ENCODE measurements around the gene KCNMB3. TPM values are rescaled to one million over a fixed set of nuclear protein-coding genes. Genes with fewer than 3 reads are reported as not detected.

KCNMB3 gene
- total and polyA plus RNA-seq, 2 of the 13 experiments (the other 11 are each of a cell fraction or from before 2014, with no cell fraction given), result 4.3 to 7.1 TPM

DNA sequence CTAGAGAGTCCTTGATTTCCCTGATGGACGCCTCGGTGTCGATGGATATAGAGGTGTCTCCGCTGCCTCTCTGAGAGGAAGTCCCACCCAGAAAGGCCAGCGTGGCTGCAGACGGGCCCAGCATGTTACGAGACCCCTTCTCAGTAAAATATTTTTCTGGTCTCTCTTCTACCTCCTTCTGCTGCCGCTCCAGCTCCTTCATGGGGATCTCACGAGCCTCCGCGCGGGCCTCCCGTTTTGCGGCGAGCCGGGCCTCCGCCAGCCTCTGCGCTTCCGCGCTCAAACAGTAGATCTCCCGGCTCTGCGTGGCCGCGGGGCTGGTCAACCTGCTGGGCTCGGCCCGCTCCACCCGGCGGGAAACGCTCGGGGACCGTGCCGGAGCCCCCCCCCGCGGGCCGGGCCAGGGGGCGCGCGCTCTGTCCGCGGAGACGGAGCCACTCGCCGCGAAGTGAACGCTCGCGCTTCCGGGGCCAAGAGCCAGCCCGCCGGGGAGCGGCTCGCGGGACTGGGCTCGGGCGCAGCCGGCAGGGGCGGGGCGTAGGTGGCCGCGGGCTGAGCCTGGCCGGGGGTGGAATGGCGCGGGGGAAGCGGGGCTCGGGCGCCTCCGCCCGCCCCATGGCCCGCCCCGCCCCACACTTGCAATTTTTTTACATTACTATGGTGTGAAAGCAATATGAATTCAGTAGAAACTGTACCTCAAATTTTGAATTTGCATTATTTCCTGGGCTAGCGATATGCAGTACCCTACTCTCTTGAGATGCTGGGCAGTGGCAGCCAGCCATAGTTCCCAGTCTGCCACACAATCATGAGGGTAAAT lies 10.2 kb upstream of the KCNMB3 start (continued):
- TF ChIP-seq PHF21A (CRISPR knock-in tag; IDR thresholded peaks at IDR 0.05) (peak; percentile 60), RBM39 (IDR thresholded peaks at IDR 0.05; ENCODE audit: low read depth, low read length, poor library complexity, severe bottlenecking) (peak; percentile 88), ZKSCAN1 (IDR thresholded peaks at IDR 0.05; ENCODE audit: low read length) (no peak), ZNF761 (CRISPR knock-in tag; conservative IDR thresholded peaks at IDR 0.05) (0 out of 2 replicates have a peak, but pooled peaks have one; percentile 44), ZNF772 (CRISPR knock-in tag; IDR thresholded peaks at IDR 0.05) (peak; percentile 70; the same call in 1 of the 2 replicates), ZNF703 (CRISPR knock-in tag; IDR thresholded peaks at IDR 0.05; ENCODE audit: borderline replicate concordance) (0 out of 2 replicates have a peak, but pooled peaks have one; percentile 43), IRF2 (CRISPR knock-in tag; IDR thresholded peaks at IDR 0.05) (no peak), NR2F1 (CRISPR knock-in tag; IDR thresholded peaks at IDR 0.05) (no peak), CBFB (CRISPR knock-in tag; IDR thresholded peaks at IDR 0.05) (no peak), ZNF589 (CRISPR knock-in tag; conservative IDR thresholded peaks at IDR 0.05) (no peak), ZNF619 (CRISPR knock-in tag; IDR thresholded peaks at IDR 0.05) (no peak), HHEX (CRISPR knock-in tag; IDR thresholded peaks at IDR 0.05) (no peak), U2AF1 (optimal IDR thresholded peaks at IDR 0.05; ENCODE audit: low read depth, low read length) (no peak), SMARCC2 (IDR thresholded peaks at IDR 0.05) (no peak), ZFAT (CRISPR knock-in tag; conservative IDR thresholded peaks at IDR 0.05) (no peak), PHF20 (CRISPR knock-in tag; IDR thresholded peaks at IDR 0.05) (peak; percentile 62), HNRNPUL1 (IDR thresholded peaks at IDR 0.05; ENCODE audit: low read depth, low read length) (no peak), ZNF160 (CRISPR knock-in tag; IDR thresholded peaks at IDR 0.05) (no peak), KDM5B (CRISPR knock-in tag; IDR thresholded peaks at IDR 0.05; ENCODE audit: borderline replicate concordance) (no peak; the same call in 1 of the 2 replicates)
- TF ChIP-seq, protein P1, sequence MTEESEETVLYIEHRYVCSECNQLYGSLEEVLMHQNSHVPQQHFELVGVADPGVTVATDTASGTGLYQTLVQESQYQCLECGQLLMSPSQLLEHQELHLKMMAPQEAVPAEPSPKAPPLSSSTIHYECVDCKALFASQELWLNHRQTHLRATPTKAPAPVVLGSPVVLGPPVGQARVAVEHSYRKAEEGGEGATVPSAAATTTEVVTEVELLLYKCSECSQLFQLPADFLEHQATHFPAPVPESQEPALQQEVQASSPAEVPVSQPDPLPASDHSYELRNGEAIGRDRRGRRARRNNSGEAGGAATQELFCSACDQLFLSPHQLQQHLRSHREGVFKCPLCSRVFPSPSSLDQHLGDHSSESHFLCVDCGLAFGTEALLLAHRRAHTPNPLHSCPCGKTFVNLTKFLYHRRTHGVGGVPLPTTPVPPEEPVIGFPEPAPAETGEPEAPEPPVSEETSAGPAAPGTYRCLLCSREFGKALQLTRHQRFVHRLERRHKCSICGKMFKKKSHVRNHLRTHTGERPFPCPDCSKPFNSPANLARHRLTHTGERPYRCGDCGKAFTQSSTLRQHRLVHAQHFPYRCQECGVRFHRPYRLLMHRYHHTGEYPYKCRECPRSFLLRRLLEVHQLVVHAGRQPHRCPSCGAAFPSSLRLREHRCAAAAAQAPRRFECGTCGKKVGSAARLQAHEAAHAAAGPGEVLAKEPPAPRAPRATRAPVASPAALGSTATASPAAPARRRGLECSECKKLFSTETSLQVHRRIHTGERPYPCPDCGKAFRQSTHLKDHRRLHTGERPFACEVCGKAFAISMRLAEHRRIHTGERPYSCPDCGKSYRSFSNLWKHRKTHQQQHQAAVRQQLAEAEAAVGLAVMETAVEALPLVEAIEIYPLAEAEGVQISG (CRISPR knock-in tag; IDR thresholded peaks at IDR 0.05), result peak; percentile 71
- TF ChIP-seq, protein P2, sequence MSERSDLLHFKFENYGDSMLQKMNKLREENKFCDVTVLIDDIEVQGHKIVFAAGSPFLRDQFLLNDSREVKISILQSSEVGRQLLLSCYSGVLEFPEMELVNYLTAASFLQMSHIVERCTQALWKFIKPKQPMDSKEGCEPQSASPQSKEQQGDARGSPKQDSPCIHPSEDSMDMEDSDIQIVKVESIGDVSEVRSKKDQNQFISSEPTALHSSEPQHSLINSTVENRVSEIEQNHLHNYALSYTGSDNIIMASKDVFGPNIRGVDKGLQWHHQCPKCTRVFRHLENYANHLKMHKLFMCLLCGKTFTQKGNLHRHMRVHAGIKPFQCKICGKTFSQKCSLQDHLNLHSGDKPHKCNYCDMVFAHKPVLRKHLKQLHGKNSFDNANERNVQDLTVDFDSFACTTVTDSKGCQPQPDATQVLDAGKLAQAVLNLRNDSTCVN (CRISPR knock-in tag; IDR thresholded peaks at IDR 0.05; ENCODE audit: borderline replicate concordance), result 0 out of 2 replicates have a peak, but pooled peaks have one; percentile 36
- TF ChIP-seq, protein P3, sequence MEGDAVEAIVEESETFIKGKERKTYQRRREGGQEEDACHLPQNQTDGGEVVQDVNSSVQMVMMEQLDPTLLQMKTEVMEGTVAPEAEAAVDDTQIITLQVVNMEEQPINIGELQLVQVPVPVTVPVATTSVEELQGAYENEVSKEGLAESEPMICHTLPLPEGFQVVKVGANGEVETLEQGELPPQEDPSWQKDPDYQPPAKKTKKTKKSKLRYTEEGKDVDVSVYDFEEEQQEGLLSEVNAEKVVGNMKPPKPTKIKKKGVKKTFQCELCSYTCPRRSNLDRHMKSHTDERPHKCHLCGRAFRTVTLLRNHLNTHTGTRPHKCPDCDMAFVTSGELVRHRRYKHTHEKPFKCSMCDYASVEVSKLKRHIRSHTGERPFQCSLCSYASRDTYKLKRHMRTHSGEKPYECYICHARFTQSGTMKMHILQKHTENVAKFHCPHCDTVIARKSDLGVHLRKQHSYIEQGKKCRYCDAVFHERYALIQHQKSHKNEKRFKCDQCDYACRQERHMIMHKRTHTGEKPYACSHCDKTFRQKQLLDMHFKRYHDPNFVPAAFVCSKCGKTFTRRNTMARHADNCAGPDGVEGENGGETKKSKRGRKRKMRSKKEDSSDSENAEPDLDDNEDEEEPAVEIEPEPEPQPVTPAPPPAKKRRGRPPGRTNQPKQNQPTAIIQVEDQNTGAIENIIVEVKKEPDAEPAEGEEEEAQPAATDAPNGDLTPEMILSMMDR (CRISPR knock-in tag; IDR thresholded peaks at IDR 0.05), result peak; percentile 7; the same call in 1 of the 2 replicates
- TF ChIP-seq, protein P4, sequence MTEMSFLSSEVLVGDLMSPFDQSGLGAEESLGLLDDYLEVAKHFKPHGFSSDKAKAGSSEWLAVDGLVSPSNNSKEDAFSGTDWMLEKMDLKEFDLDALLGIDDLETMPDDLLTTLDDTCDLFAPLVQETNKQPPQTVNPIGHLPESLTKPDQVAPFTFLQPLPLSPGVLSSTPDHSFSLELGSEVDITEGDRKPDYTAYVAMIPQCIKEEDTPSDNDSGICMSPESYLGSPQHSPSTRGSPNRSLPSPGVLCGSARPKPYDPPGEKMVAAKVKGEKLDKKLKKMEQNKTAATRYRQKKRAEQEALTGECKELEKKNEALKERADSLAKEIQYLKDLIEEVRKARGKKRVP (CRISPR knock-in tag; IDR thresholded peaks at IDR 0.05), result peak in 1 of 2 experiments; percentile 26; a peak in 1 of 4 replicates

Data from HepG2 (cell line).